ENCODE results near the gene RNF186. TPM values are rescaled to one million over a fixed set of nuclear protein-coding genes. Genes with fewer than 3 reads are reported as not detected.

RNF186 gene
- polyA plus RNA-seq, 1 donor from 2014 or later = not detected

DNA sequence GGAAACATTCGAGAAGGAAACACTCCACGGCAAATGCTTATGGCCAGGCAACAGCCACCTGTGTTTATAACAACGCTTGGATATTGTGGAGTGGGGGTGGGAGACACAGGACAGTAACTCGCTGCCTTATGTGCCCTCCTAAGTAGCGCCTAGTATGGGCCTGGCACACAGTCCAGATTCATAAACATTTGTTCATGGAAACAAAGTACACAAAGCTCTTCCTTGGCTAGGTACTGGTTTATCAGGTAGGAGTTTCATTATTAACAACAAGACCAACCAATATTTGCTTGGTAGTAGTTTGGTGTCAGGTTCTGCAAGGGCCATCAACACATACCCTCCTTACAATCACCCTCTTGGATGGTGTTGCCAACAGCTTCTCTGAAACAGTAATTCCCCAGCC lies 38.8 kb downstream of the RNF186 start:
- Histone ChIP-seq H3K4me3 (ENCODE audit: low read length) (no peak overlapping the region), H3K27me3 (ENCODE audit: insufficient read depth, low read depth, low read length) (no peaks in the 10 kb centered on the region), H3K9me3 (ENCODE audit: low read length) (no peaks in the 10 kb centered on the region), H3K36me3 (ENCODE audit: insufficient read depth, low read length) (no peaks in the 10 kb centered on the region), H2AFZ (ENCODE audit: low read depth, low read length) (no peak overlapping the region), H3K9ac (ENCODE audit: low read length) (no peak overlapping the region), H3K9me2 (ENCODE audit: insufficient read depth, low read length) (no peaks in the 10 kb centered on the region), H4K20me1 (ENCODE audit: insufficient read depth) (no peaks in the 10 kb centered on the region), H3K4me2 (ENCODE audit: low read length) (no peak overlapping the region), H3K27ac (ENCODE audit: low read length) (no peak overlapping the region), H3K79me2 (replicated peaks; ENCODE audit: insufficient read depth, low read length) (no peaks in the 10 kb centered on the region), H3F3A (ENCODE audit: insufficient read depth, low read length, poor library complexity, severe bottlenecking) (no peaks in the 10 kb centered on the region)
- TF ChIP-seq SMC3 (conservative IDR thresholded peaks at IDR 0.05; ENCODE audit: poor library complexity) = no peak
- no peak for TF ChIP-seq EZH2 (IDR thresholded peaks at IDR 0.05; ENCODE audit: borderline replicate concordance, insufficient read depth, low read length, poor library complexity, severe bottlenecking)
- TF ChIP-seq, protein P1, sequence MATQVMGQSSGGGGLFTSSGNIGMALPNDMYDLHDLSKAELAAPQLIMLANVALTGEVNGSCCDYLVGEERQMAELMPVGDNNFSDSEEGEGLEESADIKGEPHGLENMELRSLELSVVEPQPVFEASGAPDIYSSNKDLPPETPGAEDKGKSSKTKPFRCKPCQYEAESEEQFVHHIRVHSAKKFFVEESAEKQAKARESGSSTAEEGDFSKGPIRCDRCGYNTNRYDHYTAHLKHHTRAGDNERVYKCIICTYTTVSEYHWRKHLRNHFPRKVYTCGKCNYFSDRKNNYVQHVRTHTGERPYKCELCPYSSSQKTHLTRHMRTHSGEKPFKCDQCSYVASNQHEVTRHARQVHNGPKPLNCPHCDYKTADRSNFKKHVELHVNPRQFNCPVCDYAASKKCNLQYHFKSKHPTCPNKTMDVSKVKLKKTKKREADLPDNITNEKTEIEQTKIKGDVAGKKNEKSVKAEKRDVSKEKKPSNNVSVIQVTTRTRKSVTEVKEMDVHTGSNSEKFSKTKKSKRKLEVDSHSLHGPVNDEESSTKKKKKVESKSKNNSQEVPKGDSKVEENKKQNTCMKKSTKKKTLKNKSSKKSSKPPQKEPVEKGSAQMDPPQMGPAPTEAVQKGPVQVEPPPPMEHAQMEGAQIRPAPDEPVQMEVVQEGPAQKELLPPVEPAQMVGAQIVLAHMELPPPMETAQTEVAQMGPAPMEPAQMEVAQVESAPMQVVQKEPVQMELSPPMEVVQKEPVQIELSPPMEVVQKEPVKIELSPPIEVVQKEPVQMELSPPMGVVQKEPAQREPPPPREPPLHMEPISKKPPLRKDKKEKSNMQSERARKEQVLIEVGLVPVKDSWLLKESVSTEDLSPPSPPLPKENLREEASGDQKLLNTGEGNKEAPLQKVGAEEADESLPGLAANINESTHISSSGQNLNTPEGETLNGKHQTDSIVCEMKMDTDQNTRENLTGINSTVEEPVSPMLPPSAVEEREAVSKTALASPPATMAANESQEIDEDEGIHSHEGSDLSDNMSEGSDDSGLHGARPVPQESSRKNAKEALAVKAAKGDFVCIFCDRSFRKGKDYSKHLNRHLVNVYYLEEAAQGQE (IDR thresholded peaks at IDR 0.05; ENCODE audit: borderline replicate concordance) = no peak
- no peak for TF ChIP-seq MXI1 (conservative IDR thresholded peaks at IDR 0.05; ENCODE audit: poor library complexity, severe bottlenecking)
- no peak for TF ChIP-seq POLR2AphosphoS5 (IDR thresholded peaks at IDR 0.05)
- TF ChIP-seq TAF1 (IDR thresholded peaks at IDR 0.05; ENCODE audit: low read depth) = no peak
- TF ChIP-seq RAD21 (conservative IDR thresholded peaks at IDR 0.05) = no peak
- TF ChIP-seq EP300 (conservative IDR thresholded peaks at IDR 0.05; ENCODE audit: poor library complexity, severe bottlenecking) = no peak
- TF ChIP-seq, protein P2, sequence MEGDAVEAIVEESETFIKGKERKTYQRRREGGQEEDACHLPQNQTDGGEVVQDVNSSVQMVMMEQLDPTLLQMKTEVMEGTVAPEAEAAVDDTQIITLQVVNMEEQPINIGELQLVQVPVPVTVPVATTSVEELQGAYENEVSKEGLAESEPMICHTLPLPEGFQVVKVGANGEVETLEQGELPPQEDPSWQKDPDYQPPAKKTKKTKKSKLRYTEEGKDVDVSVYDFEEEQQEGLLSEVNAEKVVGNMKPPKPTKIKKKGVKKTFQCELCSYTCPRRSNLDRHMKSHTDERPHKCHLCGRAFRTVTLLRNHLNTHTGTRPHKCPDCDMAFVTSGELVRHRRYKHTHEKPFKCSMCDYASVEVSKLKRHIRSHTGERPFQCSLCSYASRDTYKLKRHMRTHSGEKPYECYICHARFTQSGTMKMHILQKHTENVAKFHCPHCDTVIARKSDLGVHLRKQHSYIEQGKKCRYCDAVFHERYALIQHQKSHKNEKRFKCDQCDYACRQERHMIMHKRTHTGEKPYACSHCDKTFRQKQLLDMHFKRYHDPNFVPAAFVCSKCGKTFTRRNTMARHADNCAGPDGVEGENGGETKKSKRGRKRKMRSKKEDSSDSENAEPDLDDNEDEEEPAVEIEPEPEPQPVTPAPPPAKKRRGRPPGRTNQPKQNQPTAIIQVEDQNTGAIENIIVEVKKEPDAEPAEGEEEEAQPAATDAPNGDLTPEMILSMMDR (IDR thresholded peaks at IDR 0.05; ENCODE audit: poor library complexity, severe bottlenecking) = no peak

DNA sequence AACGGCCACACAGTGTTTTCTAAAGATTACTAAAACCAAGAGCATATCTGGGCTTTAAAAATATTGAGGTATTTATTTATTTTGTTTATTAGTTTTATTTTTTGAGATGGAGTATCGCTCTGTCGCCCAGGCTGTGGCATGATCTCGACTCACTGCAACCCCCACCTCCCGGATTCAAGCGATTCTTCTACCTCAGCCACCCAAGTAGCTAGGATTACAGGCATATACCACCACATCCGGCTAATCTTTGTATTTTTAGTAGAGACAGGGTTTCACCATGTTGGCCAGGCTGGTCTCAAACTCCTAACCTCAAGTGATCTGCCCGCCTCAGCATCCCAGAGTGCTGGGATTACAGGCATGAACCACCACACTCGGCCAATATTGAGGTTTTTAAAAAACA lies 39.3 kb downstream of the RNF186 start:
- Histone ChIP-seq H4K20me1 (ENCODE audit: insufficient read depth) (no peaks in the 10 kb centered on the region), H2AFZ (ENCODE audit: low read depth, low read length) (no peak overlapping the region), H3K4me3 (ENCODE audit: low read length) (no peak overlapping the region), H3K9ac (ENCODE audit: low read length) (no peak overlapping the region), H3K36me3 (ENCODE audit: insufficient read depth, low read length) (no peaks in the 10 kb centered on the region), H3K27me3 (ENCODE audit: insufficient read depth, low read depth, low read length) (no peaks in the 10 kb centered on the region), H3F3A (ENCODE audit: insufficient read depth, low read length, poor library complexity, severe bottlenecking) (no peaks in the 10 kb centered on the region), H3K4me2 (ENCODE audit: low read length) (no peak overlapping the region), H3K9me2 (ENCODE audit: insufficient read depth, low read length) (no peaks in the 10 kb centered on the region), H3K9me3 (ENCODE audit: low read length) (no peaks in the 10 kb centered on the region), H3K79me2 (replicated peaks; ENCODE audit: insufficient read depth, low read length) (no peaks in the 10 kb centered on the region), H3K27ac (ENCODE audit: low read length) (no peak overlapping the region)
- TF ChIP-seq, protein P2 (IDR thresholded peaks at IDR 0.05; ENCODE audit: poor library complexity, severe bottlenecking) = no peak
- TF ChIP-seq SMC3 (conservative IDR thresholded peaks at IDR 0.05; ENCODE audit: poor library complexity) = no peak
- no peak for TF ChIP-seq TAF1 (IDR thresholded peaks at IDR 0.05; ENCODE audit: low read depth)
- TF ChIP-seq EP300 (conservative IDR thresholded peaks at IDR 0.05; ENCODE audit: poor library complexity, severe bottlenecking) = no peak
- TF ChIP-seq, protein P1 (IDR thresholded peaks at IDR 0.05; ENCODE audit: borderline replicate concordance) = no peak
- TF ChIP-seq MXI1 (conservative IDR thresholded peaks at IDR 0.05; ENCODE audit: poor library complexity, severe bottlenecking) = no peak
- TF ChIP-seq EZH2 (IDR thresholded peaks at IDR 0.05; ENCODE audit: borderline replicate concordance, insufficient read depth, low read length, poor library complexity, severe bottlenecking) = no peak
- TF ChIP-seq RAD21 (conservative IDR thresholded peaks at IDR 0.05) = no peak

All from neural cell (in vitro differentiated cells).